ENCODE results near the gene PDK2.

PDK2 gene

GRCh38 chr17:50120475-50121253 lies 25.5 kb downstream of the PDK2 start:
- DNase-seq: no peak

- no peak for DNase-seq
Observed at GRCh38 chr17:50122945-50123344, 27.8 kb downstream of the PDK2 start.

- no peak for DNase-seq
Observed at GRCh38 chr17:50123649-50124349, 28.6 kb downstream of the PDK2 start.

- no peak for DNase-seq
Observed at GRCh38 chr17:50125420-50125997, 30.4 kb downstream of the PDK2 start.

- DNase-seq: no peak
Observed at GRCh38 chr17:50127697-50128361, 32.7 kb downstream of the PDK2 start.

GRCh38 chr17:50128441-50129352 lies 33.5 kb downstream of the PDK2 start:
- no peak for DNase-seq

GRCh38 chr17:50129353-50129727 lies 34.2 kb downstream of the PDK2 start:
- no peak for DNase-seq

GRCh38 chr17:50129728-50130558 lies 34.8 kb downstream of the PDK2 start, which contains the start of gene SAMD14:
Gene SAMD14 (minus strand): TSS chr17:50130160. CDS start chr17:50124959, 5,201 bp downstream.
- DNase-seq: peak; percentile 47

- DNase-seq: peak; percentile 30
Observed at GRCh38 chr17:50130559-50131305, 35.6 kb downstream of the PDK2 start.

- no peak for DNase-seq
Observed at GRCh38 chr17:50132104-50132794, 37.1 kb downstream of the PDK2 start.

GRCh38 chr17:50133028-50133768 lies 38.0 kb downstream of the PDK2 start:
- no peak for DNase-seq

- DNase-seq: no peak
Observed at GRCh38 chr17:50133769-50134099, 38.6 kb downstream of the PDK2 start.

- DNase-seq: no peak
Observed at GRCh38 chr17:50134206-50135110, 39.3 kb downstream of the PDK2 start.

- no peak for DNase-seq
Observed at GRCh38 chr17:50135316-50136095, 40.4 kb downstream of the PDK2 start.

- DNase-seq: no peak
Observed at GRCh38 chr17:50136096-50136687, 41.0 kb downstream of the PDK2 start.

GRCh38 chr17:50137042-50137441 lies 41.9 kb downstream of the PDK2 start:
- DNase-seq: no peak

- no peak for DNase-seq
Observed at GRCh38 chr17:50139185-50139783, 44.1 kb downstream of the PDK2 start.

Measured in stimulated activated CD4-positive, alpha-beta T cell treated with anti-CD3 and anti-CD28 coated beads, Interleukin-15, amount 100 ng/mL, for 24 hours (primary cell).